HG02623 (cell line): ENCODE data around the gene EIF2AK2.
A peak's percentile ranks its signal among the peaks of the same experiment; 100 is the strongest.

Source experiments
- ATAC-seq: cut with Tn5 transposase; IDR thresholded peaks from one replicate; pipeline ENCODE4 v1.9.1; 2021; ENCODE audit warnings: moderate library complexity; ENCODE audit not compliant: unreplicated experiment

The EIF2AK2 gene

DNA sequence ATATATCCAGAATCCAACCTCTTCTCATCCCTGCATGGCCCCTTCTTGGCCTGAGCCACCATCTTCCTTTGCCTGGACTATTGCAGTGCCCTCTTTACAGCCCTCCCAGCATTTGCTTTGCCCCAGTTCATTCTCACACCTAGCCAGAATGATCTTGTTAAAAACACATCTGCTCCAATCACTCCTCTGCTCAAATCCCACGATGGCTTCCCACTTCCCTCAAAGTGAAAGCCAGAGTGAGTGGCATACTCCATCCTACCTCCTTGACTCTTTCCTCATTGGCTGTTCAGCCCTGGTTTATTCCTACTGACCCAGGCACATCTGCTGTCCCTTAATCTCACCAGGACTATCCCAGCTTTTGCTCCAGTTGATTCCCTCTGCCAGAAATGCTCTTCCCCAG lies 17.0 kb upstream of the EIF2AK2 start:
- no peak for ATAC-seq

DNA sequence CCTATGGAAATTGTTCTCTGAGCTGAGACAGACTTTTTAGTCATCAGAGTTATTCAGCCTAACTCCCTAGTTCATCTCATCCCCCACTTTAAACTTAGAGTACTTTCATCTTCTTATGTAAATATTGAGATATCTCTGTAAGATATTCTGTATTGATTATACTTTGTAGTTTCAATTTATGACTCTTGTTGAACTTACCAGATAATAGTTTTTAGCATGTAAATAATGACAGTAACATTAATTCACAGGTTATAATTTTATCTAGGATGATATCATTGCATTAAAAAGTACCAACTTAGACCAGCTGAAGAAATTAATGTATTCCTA lies 14.8 kb upstream of the EIF2AK2 start:
- no peak for ATAC-seq

- peak; percentile 55 for ATAC-seq
Observed at GRCh38 chr2:37168217-37168981, 11.6 kb upstream of the EIF2AK2 start.

- ATAC-seq: no peak
Observed at GRCh38 chr2:37167636-37168180, 10.9 kb upstream of the EIF2AK2 start.

DNA sequence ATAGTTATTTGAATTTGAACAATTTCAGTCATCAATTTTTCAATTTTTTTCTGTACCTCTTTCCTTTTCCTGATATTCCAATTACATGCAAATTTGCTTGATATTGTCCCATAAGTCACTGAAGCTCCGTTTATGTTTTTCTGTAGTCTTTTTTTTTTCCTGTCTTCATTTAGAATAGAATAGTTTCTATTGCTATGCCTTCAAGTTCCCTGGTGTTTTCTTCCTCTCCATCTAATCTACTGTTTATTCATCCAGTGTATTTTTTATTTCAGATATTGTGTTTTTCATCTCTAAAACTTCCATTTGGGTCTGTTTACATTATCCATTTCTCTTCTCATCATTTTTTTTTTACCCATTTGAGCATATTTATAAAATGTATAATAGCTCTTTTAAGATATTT lies 8.0 kb upstream of the EIF2AK2 start:
- no peak for ATAC-seq

GRCh38 chr2:37156071-37156856 lies 516 bp downstream of the EIF2AK2 start:
- peak; percentile 28 for ATAC-seq

- ATAC-seq: no peak
Observed at GRCh38 chr2:37154785-37155184, 2.0 kb downstream of the EIF2AK2 start.

DNA sequence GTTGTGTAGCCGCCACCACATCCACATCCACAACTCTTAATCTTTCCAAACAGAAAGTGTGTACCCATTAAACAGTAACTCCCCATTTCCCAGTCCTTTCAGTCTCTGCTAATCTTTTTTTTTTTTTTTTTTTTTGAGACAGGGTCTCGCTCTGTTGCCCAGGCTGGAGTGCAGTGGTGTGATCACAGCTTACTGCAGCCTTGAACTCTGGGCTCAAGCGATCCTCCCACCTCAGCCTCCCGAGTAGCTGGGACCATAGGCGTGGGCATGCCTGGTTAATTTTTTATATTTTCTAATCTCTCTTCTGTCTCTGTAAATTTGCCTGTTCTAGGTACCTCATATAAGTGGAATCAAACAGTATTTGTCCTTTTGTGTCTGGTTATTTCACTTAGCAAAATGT lies 3.6 kb downstream of the EIF2AK2 start:
- no peak for ATAC-seq

DNA sequence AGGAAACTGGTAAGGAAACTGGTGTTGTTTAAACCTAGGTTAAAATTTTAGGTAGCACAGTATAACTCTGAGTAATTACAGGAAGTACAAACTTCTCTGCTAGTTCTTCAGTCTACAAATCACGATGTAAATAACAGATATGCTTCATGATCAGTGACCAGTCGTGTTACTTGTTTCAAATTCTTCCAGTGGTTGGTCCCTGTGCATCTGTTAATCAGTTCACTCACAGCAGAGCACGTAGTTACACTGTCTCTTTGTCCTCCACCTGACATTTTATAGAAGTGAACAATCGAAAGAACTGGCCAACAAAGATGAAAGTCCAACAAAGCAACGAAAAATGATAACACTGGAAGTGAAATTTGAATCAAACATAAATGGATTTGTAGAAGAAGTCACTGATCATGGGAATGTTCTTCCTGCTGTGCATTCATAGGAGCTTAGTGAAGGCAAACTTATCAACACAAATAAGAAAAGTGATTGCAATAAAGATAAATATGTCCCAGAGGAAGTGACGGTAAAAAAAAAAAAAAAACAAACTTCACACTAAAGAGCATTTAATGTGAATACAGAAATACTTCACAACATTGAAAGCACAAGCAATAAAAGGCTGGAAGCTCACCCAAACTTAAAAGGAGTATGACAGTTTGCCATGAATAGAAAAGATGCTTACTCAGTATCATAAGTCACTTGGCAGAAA lies 7.0 kb downstream of the EIF2AK2 start:
- no peak for ATAC-seq

DNA sequence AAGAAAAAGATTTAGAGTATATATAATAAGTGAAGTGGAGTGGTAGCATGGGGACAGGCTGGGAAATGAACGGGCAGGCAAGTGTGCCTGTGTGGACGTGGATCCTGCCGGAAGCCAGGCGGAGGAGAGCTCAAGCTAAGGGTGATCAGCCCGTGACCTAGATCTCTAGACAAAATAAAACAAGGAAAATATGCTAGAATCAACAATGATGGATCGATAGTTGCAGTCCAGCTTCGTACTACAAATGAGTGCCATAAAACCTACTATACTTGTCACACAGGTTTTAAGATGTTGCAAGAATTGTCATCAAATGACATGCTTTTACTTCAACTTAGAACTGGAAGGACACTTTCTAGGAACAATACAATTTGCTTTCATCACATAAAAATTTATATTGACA lies 8.5 kb downstream of the EIF2AK2 start:
- no peak for ATAC-seq

DNA sequence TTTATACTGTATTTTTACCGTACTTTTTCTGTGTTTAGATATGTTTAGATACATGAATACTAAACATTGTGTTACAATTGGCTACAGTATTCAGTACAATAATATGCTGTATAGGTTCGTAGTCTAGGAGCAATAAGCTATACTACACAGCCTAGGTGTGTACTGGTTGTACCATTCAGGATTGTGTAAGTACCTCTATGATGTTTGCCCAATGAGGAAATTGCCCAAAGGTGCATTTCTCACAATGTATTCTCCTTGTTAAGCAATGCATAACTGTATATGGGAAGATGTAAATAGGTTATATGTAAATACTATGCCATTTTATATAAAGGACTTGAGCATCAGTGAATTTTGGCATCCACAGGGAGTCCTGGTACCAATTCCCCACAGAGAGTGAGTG lies 10.7 kb downstream of the EIF2AK2 start:
- ATAC-seq: no peak

DNA sequence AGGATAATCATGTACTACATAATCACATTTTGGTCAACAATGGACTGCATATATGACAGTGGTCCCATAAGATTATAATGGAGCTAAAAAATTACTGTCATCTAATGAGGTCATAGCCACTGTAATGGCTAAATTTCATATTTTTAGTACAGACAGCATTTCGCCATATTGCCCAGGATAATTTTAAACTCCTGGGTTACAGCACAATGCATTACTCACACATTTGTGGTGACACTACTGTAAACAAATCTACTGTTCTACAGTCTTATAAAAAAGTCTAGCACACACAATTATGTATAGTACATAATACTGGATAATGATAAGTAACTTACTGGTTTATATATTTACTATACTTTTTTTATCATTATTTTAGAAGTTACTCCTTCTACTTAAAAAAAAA lies 12.8 kb downstream of the EIF2AK2 start:
- no peak for ATAC-seq

DNA sequence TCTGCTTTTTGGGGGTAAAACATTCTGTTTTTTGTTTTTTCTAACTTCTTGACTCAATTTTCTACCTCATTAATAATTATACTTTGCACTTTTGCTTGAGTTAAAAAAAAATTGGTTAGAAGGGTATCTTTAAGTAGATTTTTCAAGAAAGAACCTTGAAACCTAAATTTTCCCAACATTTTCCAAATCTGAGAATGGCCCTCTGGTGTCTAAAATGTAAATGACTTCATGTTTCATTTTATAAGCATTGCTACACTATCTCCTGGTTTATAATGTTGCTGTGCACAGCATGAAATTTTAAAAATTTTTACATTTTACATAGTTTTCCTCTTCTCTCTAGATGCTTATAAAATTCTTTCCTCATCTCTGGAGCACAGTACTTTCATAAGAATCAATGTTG lies 14.2 kb downstream of the EIF2AK2 start:
- no peak for ATAC-seq

DNA sequence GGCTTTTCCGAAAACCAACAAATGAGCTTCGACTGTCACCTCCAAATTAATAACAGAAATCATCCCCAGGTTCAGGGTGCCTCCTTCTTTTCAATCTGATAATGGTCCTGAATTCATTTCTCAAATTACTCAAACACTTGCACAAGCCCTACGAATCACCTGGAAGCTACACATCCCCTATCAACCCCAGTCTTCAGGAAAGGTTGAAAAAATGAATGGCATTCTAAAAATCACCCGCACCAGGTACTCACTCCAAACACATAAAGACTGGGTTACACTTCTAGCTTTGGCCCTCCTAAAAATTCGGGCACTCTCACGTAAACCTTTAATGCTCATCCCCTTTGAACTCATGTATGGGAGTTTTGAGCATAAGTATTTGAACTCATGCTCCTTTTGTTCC lies 23.9 kb downstream of the EIF2AK2 start:
- ATAC-seq: no peak

- no peak for ATAC-seq
Observed at GRCh38 chr2:37125416-37125815, 31.4 kb downstream of the EIF2AK2 start.

- no peak for ATAC-seq
Observed at GRCh38 chr2:37119157-37119556, 37.6 kb downstream of the EIF2AK2 start.

DNA sequence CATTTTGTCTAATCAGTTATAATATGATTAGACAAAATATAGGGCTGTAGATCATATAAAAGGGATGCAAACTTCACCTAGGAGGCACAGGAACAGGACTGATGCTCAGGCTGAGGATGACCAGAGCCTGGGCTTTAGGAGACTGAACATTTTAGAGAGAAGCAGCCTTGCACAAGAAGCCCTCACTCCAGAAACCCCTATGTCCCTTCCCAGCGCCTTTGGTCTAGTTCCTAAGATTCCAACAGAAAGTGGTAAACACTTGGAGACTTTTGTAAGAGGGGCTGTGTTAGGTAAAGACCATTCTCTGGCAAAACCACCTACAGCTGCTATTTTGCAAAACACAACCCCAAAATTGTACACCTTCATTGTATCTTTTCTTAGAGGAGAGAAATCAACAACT lies 39.2 kb downstream of the EIF2AK2 start:
- ATAC-seq: no peak

GRCh38 chr2:37111958-37112357 lies 44.8 kb downstream of the EIF2AK2 start:
- no peak for ATAC-seq

GRCh38 chr2:37110306-37111212 lies 46.2 kb downstream of the EIF2AK2 start:
- ATAC-seq: no peak

DNA sequence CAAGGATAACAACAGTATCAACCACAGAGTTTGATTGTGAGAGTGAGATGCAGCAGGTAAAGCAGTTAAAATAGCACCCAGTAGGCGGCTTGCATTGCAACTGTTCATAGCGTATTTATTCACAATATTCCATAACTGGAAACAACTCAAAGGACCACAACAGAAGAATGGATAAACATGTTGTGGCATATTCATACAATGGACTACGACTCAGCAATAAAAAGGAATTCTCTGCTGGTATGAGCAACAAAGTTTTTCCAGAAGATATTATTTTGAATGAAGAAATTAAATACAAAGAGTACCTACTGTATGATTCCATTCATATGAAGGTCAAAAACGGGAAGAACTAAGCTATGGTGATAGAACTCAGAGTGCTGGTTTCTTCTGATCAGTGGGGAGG lies 47.3 kb downstream of the EIF2AK2 start:
- no peak for ATAC-seq

DNA sequence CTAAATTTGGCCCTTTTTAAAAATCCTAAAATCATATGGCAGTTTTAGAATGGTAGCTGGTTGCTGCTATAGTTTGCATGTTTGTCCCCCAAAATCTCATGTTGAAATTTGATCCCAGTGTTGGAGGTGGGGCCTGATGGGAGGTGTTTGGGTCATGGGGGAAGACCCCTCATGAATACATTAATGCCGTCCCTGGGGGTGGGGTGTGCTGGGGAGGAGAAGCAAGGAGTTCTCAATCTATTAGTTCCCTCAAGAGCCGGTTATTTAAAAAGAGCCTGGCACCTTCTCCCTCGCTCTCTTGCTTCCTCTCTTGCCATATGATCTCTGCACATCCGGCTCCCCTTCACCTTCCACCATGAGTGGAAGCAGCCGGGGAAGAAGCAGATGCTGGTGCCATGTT lies 51.6 kb downstream of the EIF2AK2 start:
- ATAC-seq: no peak
